ENCODE results near the gene INSL3.

- TF ChIP-seq, protein P1, sequence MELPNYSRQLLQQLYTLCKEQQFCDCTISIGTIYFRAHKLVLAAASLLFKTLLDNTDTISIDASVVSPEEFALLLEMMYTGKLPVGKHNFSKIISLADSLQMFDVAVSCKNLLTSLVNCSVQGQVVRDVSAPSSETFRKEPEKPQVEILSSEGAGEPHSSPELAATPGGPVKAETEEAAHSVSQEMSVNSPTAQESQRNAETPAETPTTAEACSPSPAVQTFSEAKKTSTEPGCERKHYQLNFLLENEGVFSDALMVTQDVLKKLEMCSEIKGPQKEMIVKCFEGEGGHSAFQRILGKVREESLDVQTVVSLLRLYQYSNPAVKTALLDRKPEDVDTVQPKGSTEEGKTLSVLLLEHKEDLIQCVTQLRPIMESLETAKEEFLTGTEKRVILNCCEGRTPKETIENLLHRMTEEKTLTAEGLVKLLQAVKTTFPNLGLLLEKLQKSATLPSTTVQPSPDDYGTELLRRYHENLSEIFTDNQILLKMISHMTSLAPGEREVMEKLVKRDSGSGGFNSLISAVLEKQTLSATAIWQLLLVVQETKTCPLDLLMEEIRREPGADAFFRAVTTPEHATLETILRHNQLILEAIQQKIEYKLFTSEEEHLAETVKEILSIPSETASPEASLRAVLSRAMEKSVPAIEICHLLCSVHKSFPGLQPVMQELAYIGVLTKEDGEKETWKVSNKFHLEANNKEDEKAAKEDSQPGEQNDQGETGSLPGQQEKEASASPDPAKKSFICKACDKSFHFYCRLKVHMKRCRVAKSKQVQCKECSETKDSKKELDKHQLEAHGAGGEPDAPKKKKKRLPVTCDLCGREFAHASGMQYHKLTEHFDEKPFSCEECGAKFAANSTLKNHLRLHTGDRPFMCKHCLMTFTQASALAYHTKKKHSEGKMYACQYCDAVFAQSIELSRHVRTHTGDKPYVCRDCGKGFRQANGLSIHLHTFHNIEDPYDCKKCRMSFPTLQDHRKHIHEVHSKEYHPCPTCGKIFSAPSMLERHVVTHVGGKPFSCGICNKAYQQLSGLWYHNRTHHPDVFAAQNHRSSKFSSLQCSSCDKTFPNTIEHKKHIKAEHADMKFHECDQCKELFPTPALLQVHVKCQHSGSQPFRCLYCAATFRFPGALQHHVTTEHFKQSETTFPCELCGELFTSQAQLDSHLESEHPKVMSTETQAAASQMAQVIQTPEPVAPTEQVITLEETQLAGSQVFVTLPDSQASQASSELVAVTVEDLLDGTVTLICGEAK (IDR thresholded peaks at IDR 0.05), result no peak
- TF ChIP-seq, protein P1 (CRISPR knock-in tag; IDR thresholded peaks at IDR 0.05), result no peak
- no peak for TF ChIP-seq ZSCAN9 (CRISPR knock-in tag; IDR thresholded peaks at IDR 0.05; ENCODE audit: borderline replicate concordance)
- no peak for TF ChIP-seq FOXM1 (CRISPR knock-in tag; IDR thresholded peaks at IDR 0.05)
- TF ChIP-seq TCF7L2 (IDR thresholded peaks at IDR 0.05; ENCODE audit: low read depth, low read length), result no peak
These were observed 8.7 kb upstream of the INSL3 start for GRCh38 chr19:17829855-17830566.
